ENCODE measurements around the gene CASTOR1.

The CASTOR1 gene

GRCh38 chr22:30301995-30302809, 12.9 kb upstream of the CASTOR1 start:
- H3K4me1 Mint-ChIP-seq, result peaks cover 16% of the 10 kb centered on the region
- DNase-seq, result no peak
- no peak overlapping the region for H3K27ac Mint-ChIP-seq
- no peak overlapping the region for H3K4me3 Mint-ChIP-seq
- H3K36me3 Mint-ChIP-seq (ENCODE audit: low read depth), result no peaks in the 10 kb centered on the region
- TF ChIP-seq CTCF (IDR thresholded peaks at IDR 0.05), result no peak
- no peaks in the 10 kb centered on the region for H3K9me3 Mint-ChIP-seq
- no peaks in the 10 kb centered on the region for H3K27me3 Mint-ChIP-seq (ENCODE audit: low read depth, poor library complexity)

- TF ChIP-seq CTCF (IDR thresholded peaks at IDR 0.05), result no peak
- DNase-seq, result no peak
- Mint-ChIP-seq H3K4me3 (no peak overlapping the region), H3K36me3 (ENCODE audit: low read depth) (no peaks in the 10 kb centered on the region), H3K4me1 (peaks cover 7% of the 10 kb centered on the region), H3K27ac (no peak overlapping the region), H3K27me3 (ENCODE audit: low read depth, poor library complexity) (no peaks in the 10 kb centered on the region), H3K9me3 (no peaks in the 10 kb centered on the region)
Measured at GRCh38 chr22:30299322-30299721, 10.0 kb upstream of the CASTOR1 start.

- no peaks in the 10 kb centered on the region for H3K36me3 Mint-ChIP-seq (ENCODE audit: low read depth)
- peaks cover 17% of the 10 kb centered on the region for H3K4me1 Mint-ChIP-seq
- no peak overlapping the region for H3K4me3 Mint-ChIP-seq
- no peak for DNase-seq
- no peaks in the 10 kb centered on the region for H3K9me3 Mint-ChIP-seq
- no peak for TF ChIP-seq CTCF (IDR thresholded peaks at IDR 0.05)
- H3K27ac Mint-ChIP-seq, result no peak overlapping the region
- no peaks in the 10 kb centered on the region for H3K27me3 Mint-ChIP-seq (ENCODE audit: low read depth, poor library complexity)
Measured at GRCh38 chr22:30297991-30298701, 8.8 kb upstream of the CASTOR1 start.

GRCh38 chr22:30297276-30297990, 8.1 kb upstream of the CASTOR1 start:
- Mint-ChIP-seq H3K4me1 (peaks cover 20% of the 10 kb centered on the region), H3K36me3 (ENCODE audit: low read depth) (no peaks in the 10 kb centered on the region), H3K9me3 (no peaks in the 10 kb centered on the region), H3K27ac (no peak overlapping the region), H3K27me3 (ENCODE audit: low read depth, poor library complexity) (no peaks in the 10 kb centered on the region), H3K4me3 (no peak overlapping the region)
- no peak for DNase-seq
- TF ChIP-seq CTCF (IDR thresholded peaks at IDR 0.05), result no peak

GRCh38 chr22:30296833-30297232, 7.5 kb upstream of the CASTOR1 start:
- H3K4me3 Mint-ChIP-seq, result no peak overlapping the region
- no peaks in the 10 kb centered on the region for H3K27me3 Mint-ChIP-seq (ENCODE audit: low read depth, poor library complexity)
- no peak overlapping the region for H3K27ac Mint-ChIP-seq
- no peak for DNase-seq
- H3K36me3 Mint-ChIP-seq (ENCODE audit: low read depth), result no peaks in the 10 kb centered on the region
- no peak for TF ChIP-seq CTCF (IDR thresholded peaks at IDR 0.05)
- H3K9me3 Mint-ChIP-seq, result no peaks in the 10 kb centered on the region
- peaks cover 20% of the 10 kb centered on the region for H3K4me1 Mint-ChIP-seq

All from nephron progenitor cell (in vitro differentiated cells).